ENCODE results near the gene HECTD4.
A peak's percentile ranks its signal among the peaks of the same experiment; 100 is the strongest.

HECTD4 gene

DNA sequence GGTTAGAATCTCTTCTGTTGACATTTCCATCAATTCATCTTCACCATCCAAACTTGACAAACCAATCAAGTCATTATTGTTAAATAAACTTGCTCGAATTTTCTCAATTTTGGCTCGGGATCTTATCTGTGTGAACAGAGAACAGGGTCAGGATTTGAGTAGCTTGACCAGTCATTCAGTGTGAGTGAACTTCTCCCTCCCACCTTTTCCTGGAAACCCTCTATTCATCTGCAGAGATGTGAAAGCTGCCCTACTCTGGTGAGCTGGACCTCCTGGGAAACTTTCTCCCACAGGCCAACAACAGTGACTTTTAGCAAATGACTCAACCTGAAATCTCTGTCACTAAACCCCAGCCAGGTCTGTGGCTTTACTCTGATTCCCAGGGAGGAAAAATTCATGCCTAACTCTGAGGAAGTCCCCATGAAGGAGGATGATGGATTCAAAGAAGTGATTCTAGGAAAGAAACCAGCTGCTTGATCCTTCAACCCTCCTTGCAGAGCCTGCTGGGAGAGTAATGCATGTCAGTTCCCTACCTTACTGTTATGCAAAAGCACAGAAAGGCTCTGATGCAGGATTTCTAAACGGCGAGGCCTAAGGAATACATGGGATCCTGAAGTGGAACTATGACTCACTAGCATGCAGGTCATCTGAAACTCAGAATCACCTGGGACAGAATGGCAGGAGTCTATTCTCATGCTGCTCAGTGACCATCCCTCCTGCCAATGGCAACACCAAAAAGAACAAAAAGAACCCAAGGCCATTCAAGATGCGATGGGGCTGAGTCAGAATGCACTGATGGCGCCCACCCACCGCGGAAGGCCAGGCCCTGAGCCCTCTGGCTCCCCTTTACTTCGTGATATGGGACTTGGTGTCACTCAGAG, 198.8 kb downstream of the HECTD4 start:
- H3K4me2 ChIP-seq: no peak overlapping the region
- H4K20me1 ChIP-seq: peaks cover 0 to 23% (median 0%) of the 10 kb centered on the region in 11 experiments; a peak in 2 of 22 replicates
- no peaks in the 10 kb centered on the region for H3K4me1 ChIP-seq
- H3K36me3 ChIP-seq: peaks cover 86 to 100% (median 95%) of the 10 kb centered on the region in 11 experiments
- H3K4me3 ChIP-seq: no peak overlapping the region
- no peaks in the 10 kb centered on the region for H3K27me3 ChIP-seq
- no peak for TF ChIP-seq Cebpa-rat (IDR thresholded peaks at IDR 0.05)
- H3K27ac ChIP-seq: no peak overlapping the region
- H3K9ac ChIP-seq: no peak overlapping the region
- H3K9me3 ChIP-seq (replicated peaks in 1 of 11): no peaks in the 10 kb centered on the region

DNA sequence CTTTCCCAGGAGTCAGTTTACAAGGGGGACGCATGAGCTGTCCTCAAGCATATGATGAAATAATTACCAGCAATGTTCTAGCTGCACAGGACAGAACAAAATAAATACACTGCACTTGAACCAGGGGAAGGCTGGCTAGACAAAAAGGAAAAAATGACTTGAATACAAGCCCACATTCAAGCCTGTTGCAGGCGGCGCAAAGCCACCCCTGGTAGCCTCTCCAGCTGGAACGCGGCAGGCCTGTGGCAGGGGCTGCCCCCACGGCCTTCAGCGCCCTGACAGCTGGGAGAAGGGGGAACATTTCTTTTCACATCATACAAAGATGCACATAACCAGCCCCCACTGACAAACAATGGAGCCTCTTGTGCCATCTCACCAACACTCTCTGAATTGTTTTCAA, 199.7 kb downstream of the HECTD4 start:
- H3K9ac ChIP-seq: no peak overlapping the region
- no peaks in the 10 kb centered on the region for H3K27me3 ChIP-seq
- peaks cover 87 to 100% (median 95%) of the 10 kb centered on the region in 11 experiments for H3K36me3 ChIP-seq
- no peaks in the 10 kb centered on the region for H3K9me3 ChIP-seq (replicated peaks in 1 of 11)
- no peak overlapping the region for H3K4me2 ChIP-seq
- peaks cover 0 to 23% (median 0%) of the 10 kb centered on the region in 11 experiments; a peak in 2 of 22 replicates for H4K20me1 ChIP-seq
- H3K4me3 ChIP-seq: no peak overlapping the region
- H3K4me1 ChIP-seq: no peaks in the 10 kb centered on the region
- no peak overlapping the region for H3K27ac ChIP-seq
- TF ChIP-seq Cebpa-rat (IDR thresholded peaks at IDR 0.05): peak in 1 of 11 experiments; percentile 9; a peak in 1 of 22 replicates

DNA sequence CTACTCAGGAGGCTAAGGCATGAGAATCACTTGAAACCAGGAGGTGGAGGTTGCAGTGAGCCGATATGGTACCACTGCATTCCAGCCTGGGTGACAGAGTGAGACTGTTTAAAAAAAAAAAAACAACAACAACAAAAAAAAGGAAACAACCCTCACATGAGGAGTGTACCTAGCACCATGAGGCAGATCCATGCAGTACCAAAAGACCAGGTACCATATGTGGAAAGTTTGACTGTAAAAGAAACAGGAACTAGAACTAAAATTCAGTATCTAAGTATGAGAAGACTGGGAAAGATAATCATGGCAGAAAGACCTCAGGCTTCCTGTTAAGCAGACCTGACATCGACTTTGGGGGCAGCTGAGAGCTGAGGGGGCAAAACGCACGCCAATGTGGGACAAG, 201.8 kb downstream of the HECTD4 start:
- H3K36me3 ChIP-seq: peaks cover 90 to 100% (median 97%) of the 10 kb centered on the region in 11 experiments
- no peak overlapping the region for H3K9ac ChIP-seq
- no peaks in the 10 kb centered on the region for H3K9me3 ChIP-seq (replicated peaks in 1 of 11)
- no peak overlapping the region for H3K4me3 ChIP-seq
- H4K20me1 ChIP-seq: peaks cover 0 to 23% (median 0%) of the 10 kb centered on the region in 11 experiments; a peak in 3 of 22 replicates
- no peak overlapping the region for H3K4me2 ChIP-seq
- H3K27ac ChIP-seq: no peak overlapping the region
- no peaks in the 10 kb centered on the region for H3K4me1 ChIP-seq
- H3K27me3 ChIP-seq: no peaks in the 10 kb centered on the region
- TF ChIP-seq Cebpa-rat (IDR thresholded peaks at IDR 0.05): no peak

GRCh38 chr12:112179916-112180315, 202.3 kb downstream of the HECTD4 start:
- Histone ChIP-seq H3K4me1 (no peaks in the 10 kb centered on the region), H3K4me3 (no peak overlapping the region), H3K36me3 (peaks cover 90 to 100% (median 97%) of the 10 kb centered on the region in 11 experiments), H3K4me2 (no peak overlapping the region), H4K20me1 (peaks cover 0 to 23% (median 0%) of the 10 kb centered on the region in 11 experiments; a peak in 3 of 22 replicates), H3K9ac (no peak overlapping the region), H3K9me3 (replicated peaks in 1 of 11) (no peaks in the 10 kb centered on the region), H3K27ac (no peak overlapping the region), H3K27me3 (no peaks in the 10 kb centered on the region)
- TF ChIP-seq Cebpa-rat (IDR thresholded peaks at IDR 0.05): no peak

- no peaks in the 10 kb centered on the region for H3K27me3 ChIP-seq
- H3K4me3 ChIP-seq: no peak overlapping the region
- no peaks in the 10 kb centered on the region for H3K9me3 ChIP-seq (replicated peaks in 1 of 11)
- H3K4me2 ChIP-seq: no peak overlapping the region
- no peak overlapping the region for H3K9ac ChIP-seq
- H3K27ac ChIP-seq: no peak overlapping the region
- TF ChIP-seq Cebpa-rat (IDR thresholded peaks at IDR 0.05): no peak
- H4K20me1 ChIP-seq: peaks cover 0 to 22% (median 0%) of the 10 kb centered on the region in 11 experiments; a peak in 3 of 22 replicates
- no peaks in the 10 kb centered on the region for H3K4me1 ChIP-seq
- peaks cover 88 to 100% (median 97%) of the 10 kb centered on the region in 11 experiments for H3K36me3 ChIP-seq
These were observed 202.9 kb downstream of the HECTD4 start for GRCh38 chr12:112179341-112179740.

DNA sequence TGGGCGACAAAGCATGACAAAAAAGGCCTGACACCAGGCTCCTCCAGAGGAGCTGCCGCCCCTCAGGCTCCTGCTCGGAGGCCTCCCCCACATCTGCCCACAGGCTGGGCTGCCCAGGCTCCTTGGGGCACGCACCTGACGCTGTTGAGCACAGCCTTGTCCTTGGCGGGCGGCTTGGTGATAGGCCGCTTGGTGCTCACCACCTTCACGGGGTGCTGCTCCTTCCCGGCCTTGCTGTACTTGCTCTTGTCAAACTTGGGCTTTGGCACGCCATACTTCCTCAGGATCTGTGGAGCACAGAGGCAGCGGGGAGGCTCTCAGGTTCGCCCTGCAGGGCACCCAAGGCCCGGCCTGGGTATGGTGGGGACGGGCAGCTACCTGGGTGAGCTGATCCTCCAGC, 203.4 kb downstream of the HECTD4 start:
- no peak overlapping the region for H3K4me3 ChIP-seq
- no peak overlapping the region for H3K9ac ChIP-seq
- no peaks in the 10 kb centered on the region for H3K9me3 ChIP-seq (replicated peaks in 1 of 11)
- no peak overlapping the region for H3K4me2 ChIP-seq
- H3K27ac ChIP-seq: no peak overlapping the region
- H3K27me3 ChIP-seq: no peaks in the 10 kb centered on the region
- no peak for TF ChIP-seq Cebpa-rat (IDR thresholded peaks at IDR 0.05)
- peaks cover 88 to 100% (median 96%) of the 10 kb centered on the region in 11 experiments for H3K36me3 ChIP-seq
- peaks cover 0 to 16% (median 0%) of the 10 kb centered on the region in 11 experiments; a peak in 3 of 22 replicates for H4K20me1 ChIP-seq
- no peaks in the 10 kb centered on the region for H3K4me1 ChIP-seq

DNA sequence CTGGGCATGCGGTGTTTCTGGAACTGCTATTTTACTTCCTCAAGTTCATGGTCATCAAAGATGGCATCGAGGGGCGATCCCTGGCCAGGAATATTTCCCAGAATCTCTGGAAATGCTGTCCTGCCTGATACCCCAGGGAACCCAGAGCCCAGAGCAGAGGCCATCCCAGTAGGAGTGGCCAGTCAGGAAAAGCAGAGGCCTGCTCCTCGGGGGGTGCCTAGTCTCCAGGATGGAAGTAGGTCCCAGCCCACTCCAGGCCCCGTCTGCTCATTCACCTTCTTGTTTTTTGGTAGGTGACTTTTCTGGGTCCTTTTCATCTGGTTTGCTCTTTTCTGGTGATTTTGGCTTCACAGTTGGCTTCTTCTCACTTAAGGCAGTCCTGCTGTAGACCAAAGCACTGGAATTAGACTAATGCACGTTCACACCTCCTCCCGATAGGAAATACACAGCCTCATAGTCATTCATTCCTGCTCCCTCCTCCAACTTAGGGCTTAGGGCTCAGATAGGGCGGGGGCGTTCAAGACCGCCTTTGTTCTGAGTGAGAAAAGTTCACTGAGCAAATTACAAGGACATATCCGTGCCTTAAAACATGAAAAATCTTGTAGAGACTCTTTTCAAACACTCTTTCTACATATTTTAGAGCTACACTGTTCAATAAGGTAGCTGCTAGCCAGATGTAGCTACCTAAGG, 205.8 kb downstream of the HECTD4 start:
- H3K9me3 ChIP-seq (replicated peaks in 1 of 11): no peaks in the 10 kb centered on the region
- H3K4me1 ChIP-seq: no peaks in the 10 kb centered on the region
- H3K4me3 ChIP-seq: no peak overlapping the region
- H3K27me3 ChIP-seq: no peaks in the 10 kb centered on the region
- TF ChIP-seq Cebpa-rat (IDR thresholded peaks at IDR 0.05): no peak
- H3K9ac ChIP-seq: no peak overlapping the region
- H4K20me1 ChIP-seq: peaks cover 0 to 4% (median 0%) of the 10 kb centered on the region in 11 experiments; a peak in 2 of 22 replicates
- no peak overlapping the region for H3K27ac ChIP-seq
- no peak overlapping the region for H3K4me2 ChIP-seq
- H3K36me3 ChIP-seq: peaks cover 81 to 100% (median 93%) of the 10 kb centered on the region in 11 experiments

GRCh38 chr12:112175361-112176155, 206.7 kb downstream of the HECTD4 start:
- Histone ChIP-seq H3K9ac (no peak overlapping the region), H3K27me3 (no peaks in the 10 kb centered on the region), H3K36me3 (peaks cover 82 to 100% (median 92%) of the 10 kb centered on the region in 11 experiments), H3K4me1 (peaks cover 0 to 7% (median 5%) of the 10 kb centered on the region in 10 experiments; a peak in 14 of 20 replicates), H4K20me1 (peaks cover 0 to 4% (median 0%) of the 10 kb centered on the region in 11 experiments; a peak in 2 of 22 replicates), H3K4me2 (no peak overlapping the region), H3K27ac (no peak overlapping the region), H3K9me3 (replicated peaks in 1 of 11) (no peaks in the 10 kb centered on the region), H3K4me3 (no peak overlapping the region)
- TF ChIP-seq Cebpa-rat (IDR thresholded peaks at IDR 0.05): peak in 1 of 11 experiments; percentile 40; a peak in 1 of 22 replicates

All from BLaER1 treated with 17β-estradiol and CSF1 and Interleukin-3, amounts not matched to agents 10 nM and 100 nM (cell line).